ENCODE data around the gene BCL3. TPM values are rescaled to one million over a fixed set of nuclear protein-coding genes. Genes with fewer than 3 reads are reported as not detected.

BCL3 gene
- total RNA-seq, 1 experiment from 2014 or later: 37.9 TPM

GRCh38 chr19:44734357-44734756, 14.2 kb upstream of the BCL3 start:
- intact Hi-C loops (cut with micrococcal nuclease): no loop called here
- no peak overlapping the region for H3K27ac ChIP-seq (ENCODE audit: low read depth, low read length)
- H3K27me3 ChIP-seq (ENCODE audit: insufficient read depth, low read length): no peaks in the 10 kb centered on the region

More at GRCh38 chr19:44734357-44734756, 14.2 kb upstream of the BCL3 start:
- H3K4me2 ChIP-seq (ENCODE audit: low read length): peak overlapping the region; percentile 60; the same call in 1 of the 2 replicates
- peaks cover 39 to 50% of the 10 kb centered on the region in 2 experiments for H3K4me1 ChIP-seq (ENCODE audit: control insufficient read depth in 1 of 2, insufficient read depth in 2 of 2, low read length in 2 of 2)
- no peak overlapping the region for H2AFZ ChIP-seq (ENCODE audit: low read depth, low read length, poor library complexity, severe bottlenecking)
- POLR2A ChIA-PET: interaction anchor here (1.0 kb wide), 1 partner anchor 9 kb away, joined by 3 read pairs; no protein-coding TSS in a partner anchor
- no TSS peak for BruUV-seq (replicated peaks)
- RAD21 ChIA-PET (ENCODE audit: low non-redundant PET in 1 of 2, low total read pairs in 2 of 2, uncharacterized antibody in 2 of 2, unreplicated experiment in 2 of 2): interaction anchor here (0.7 kb wide), 3 partner anchors 9 to 110 kb away, joined by 4 to 10 read pairs (median 6); no protein-coding TSS in a partner anchor
- CTCF ChIA-PET: no interaction called here
- no peaks in the 10 kb centered on the region for H4K20me1 ChIP-seq (ENCODE audit: insufficient read depth)
- DNase-seq (ENCODE audit: low read depth, low spot score): no peak
- H3K4me3 ChIP-seq (replicated peaks in 1 of 2; ENCODE audit: low read depth in 1 of 2, low read length in 2 of 2): no peak overlapping the region
- ATAC-seq: no peak
- TF ChIP-seq RAD21 (IDR thresholded peaks at IDR 0.05; ENCODE audit: low read depth) (no peak), ZNF274 (IDR thresholded peaks at IDR 0.05; ENCODE audit: low read depth, low read length) (no peak), CBX3 (IDR thresholded peaks at IDR 0.05; ENCODE audit: low read depth) (no peak), SP1 (IDR thresholded peaks at IDR 0.05; ENCODE audit: low read depth) (no peak), ZBTB33 (IDR thresholded peaks at IDR 0.05; ENCODE audit: extremely low read depth, insufficient replicate concordance, low read length) (no peak), MAX (IDR thresholded peaks at IDR 0.05) (no peak), ATF3 (IDR thresholded peaks at IDR 0.05) (no peak), JUND (IDR thresholded peaks at IDR 0.05) (no peak), POLR2A (IDR thresholded peaks at IDR 0.05; ENCODE audit: borderline replicate concordance, extremely low read depth, insufficient read depth, insufficient read length) (no peak), ZFX (IDR thresholded peaks at IDR 0.05) (no peak), CEBPB (IDR thresholded peaks at IDR 0.05; ENCODE audit: low read depth) (no peak), TCF7L2 (IDR thresholded peaks at IDR 0.05; ENCODE audit: borderline replicate concordance, extremely low read depth, insufficient read depth, insufficient read length) (no peak), EZH2 (IDR thresholded peaks at IDR 0.05) (no peak), FOSL1 (IDR thresholded peaks at IDR 0.05; ENCODE audit: low read depth) (no peak), SIN3A (IDR thresholded peaks at IDR 0.05; ENCODE audit: low read depth) (no peak), REST (IDR thresholded peaks at IDR 0.05; ENCODE audit: low read depth) (no peak)
- H3K9ac ChIP-seq (ENCODE audit: low read length): no peak overlapping the region
- H3K9me2 ChIP-seq (ENCODE audit: insufficient read depth): no peaks in the 10 kb centered on the region
- H3K36me3 ChIP-seq (ENCODE audit: control insufficient read depth in 1 of 2, insufficient read depth in 2 of 2, low read length in 2 of 2): no peaks in the 10 kb centered on the region
- no peaks in the 10 kb centered on the region for H3K9me3 ChIP-seq (ENCODE audit: control insufficient read depth in 1 of 2, insufficient read depth in 1 of 2, low read depth in 1 of 2, low read length in 2 of 2)
- H3K79me2 ChIP-seq (ENCODE audit: insufficient read depth, low read length): no peaks in the 10 kb centered on the region
